HG03060 (cell line): ENCODE results near the gene TNFSF9.
"Not testable (repeated sequence)": the region's sequence is repeated elsewhere in the genome, so short reads cannot be mapped to it uniquely, and the experiment has no call there.

Source experiments
- ATAC-seq: cut with Tn5 transposase; IDR thresholded peaks from one replicate; pipeline ENCODE4 v1.9.1; 2021; ENCODE audit warnings: low read depth, moderate number of reproducible peaks; ENCODE audit not compliant: unreplicated experiment

TNFSF9 gene

GRCh38 chr19:6503407-6504201 is 27.2 kb upstream of the TNFSF9 start:
- ATAC-seq = no peak

- not testable (repeated sequence) for ATAC-seq
Observed at GRCh38 chr19:6508028-6508771, 22.6 kb upstream of the TNFSF9 start.

GRCh38 chr19:6509118-6509971 is 21.5 kb upstream of the TNFSF9 start:
- no peak for ATAC-seq

- no peak for ATAC-seq
Observed at GRCh38 chr19:6510618-6511017, 20.2 kb upstream of the TNFSF9 start.

- ATAC-seq = no peak
Observed at GRCh38 chr19:6514089-6514488, 16.7 kb upstream of the TNFSF9 start.

GRCh38 chr19:6514926-6515544 is 15.8 kb upstream of the TNFSF9 start:
- no peak for ATAC-seq

GRCh38 chr19:6516018-6516658 is 14.7 kb upstream of the TNFSF9 start:
- no peak for ATAC-seq

- ATAC-seq = no peak
Observed at GRCh38 chr19:6516659-6517291, 14.1 kb upstream of the TNFSF9 start.

- ATAC-seq = no peak
Observed at GRCh38 chr19:6518145-6518911, 12.5 kb upstream of the TNFSF9 start.

GRCh38 chr19:6519289-6519688 is 11.5 kb upstream of the TNFSF9 start:
- ATAC-seq = no peak

GRCh38 chr19:6521718-6522646 is 8.8 kb upstream of the TNFSF9 start:
- peak; percentile 28 for ATAC-seq

- ATAC-seq = no peak
Observed at GRCh38 chr19:6522712-6523111, 8.1 kb upstream of the TNFSF9 start.

GRCh38 chr19:6524311-6524710 is 6.5 kb upstream of the TNFSF9 start:
- ATAC-seq = no peak

- ATAC-seq = peak; percentile 54
Observed at GRCh38 chr19:6527893-6528543, 2.8 kb upstream of the TNFSF9 start.

- ATAC-seq = no peak
Observed at GRCh38 chr19:6528544-6529121, 2.2 kb upstream of the TNFSF9 start.

GRCh38 chr19:6529351-6529750 is 1.5 kb upstream of the TNFSF9 start:
- ATAC-seq = no peak

GRCh38 chr19:6529937-6530385 is 865 bp upstream of the TNFSF9 start:
- no peak for ATAC-seq
